ENCODE data around the gene PARD3.
"Not testable (repeated sequence)": the region's sequence is repeated elsewhere in the genome, so short reads cannot be mapped to it uniquely, and the experiment has no call there.

The PARD3 gene

GRCh38 chr10:34716234-34716633 lies 98.9 kb downstream of the PARD3 start:
- DNase-seq (ENCODE audit: low read depth, low spot score): no peak

GRCh38 chr10:34715511-34716187 lies 99.4 kb downstream of the PARD3 start:
- DNase-seq (ENCODE audit: low read depth, low spot score): no peak

- no peak for DNase-seq (ENCODE audit: low read depth, low spot score)
Measured at GRCh38 chr10:34713875-34714274, 101.2 kb downstream of the PARD3 start.

- no peak for DNase-seq (ENCODE audit: low read depth, low spot score)
Measured at GRCh38 chr10:34711500-34711899, 103.6 kb downstream of the PARD3 start.

- no peak for DNase-seq (ENCODE audit: low read depth, low spot score)
Measured at GRCh38 chr10:34710391-34710751, 104.7 kb downstream of the PARD3 start.

- DNase-seq (ENCODE audit: low read depth, low spot score): no peak
Measured at GRCh38 chr10:34709637-34710390, 105.3 kb downstream of the PARD3 start.

- peak; percentile 54 for DNase-seq (ENCODE audit: low read depth, low spot score)
Measured at GRCh38 chr10:34707656-34708055, 107.4 kb downstream of the PARD3 start.

- not testable (repeated sequence) for DNase-seq (ENCODE audit: low read depth, low spot score)
Measured at GRCh38 chr10:34706992-34707391, 108.1 kb downstream of the PARD3 start.

GRCh38 chr10:34706147-34706546 lies 108.9 kb downstream of the PARD3 start:
- DNase-seq (ENCODE audit: low read depth, low spot score): no peak

- no peak for DNase-seq (ENCODE audit: low read depth, low spot score)
Measured at GRCh38 chr10:34705563-34705962, 109.5 kb downstream of the PARD3 start.

- no peak for DNase-seq (ENCODE audit: low read depth, low spot score)
Measured at GRCh38 chr10:34704526-34705184, 110.4 kb downstream of the PARD3 start.

GRCh38 chr10:34702982-34703381 lies 112.1 kb downstream of the PARD3 start:
- DNase-seq (ENCODE audit: low read depth, low spot score): no peak

GRCh38 chr10:34702093-34702937 lies 112.8 kb downstream of the PARD3 start:
- no peak for DNase-seq (ENCODE audit: low read depth, low spot score)

- DNase-seq (ENCODE audit: low read depth, low spot score): no peak
Measured at GRCh38 chr10:34701194-34701593, 113.9 kb downstream of the PARD3 start.

- not testable (repeated sequence) for DNase-seq (ENCODE audit: low read depth, low spot score)
Measured at GRCh38 chr10:34700752-34701151, 114.3 kb downstream of the PARD3 start.

- DNase-seq (ENCODE audit: low read depth, low spot score): no peak
Measured at GRCh38 chr10:34699904-34700517, 115.1 kb downstream of the PARD3 start.

- DNase-seq (ENCODE audit: low read depth, low spot score): no peak
Measured at GRCh38 chr10:34698979-34699378, 116.1 kb downstream of the PARD3 start.

- DNase-seq (ENCODE audit: low read depth, low spot score): no peak
Measured at GRCh38 chr10:34698248-34698831, 116.8 kb downstream of the PARD3 start.

- no peak for DNase-seq (ENCODE audit: low read depth, low spot score)
Measured at GRCh38 chr10:34697351-34698247, 117.5 kb downstream of the PARD3 start.

GRCh38 chr10:34696423-34696822 lies 118.7 kb downstream of the PARD3 start:
- no peak for DNase-seq (ENCODE audit: low read depth, low spot score)

All from smooth muscle cell of the brain vasculature (primary cell).